ENCODE data around the gene CDH7.

CDH7 gene

DNA sequence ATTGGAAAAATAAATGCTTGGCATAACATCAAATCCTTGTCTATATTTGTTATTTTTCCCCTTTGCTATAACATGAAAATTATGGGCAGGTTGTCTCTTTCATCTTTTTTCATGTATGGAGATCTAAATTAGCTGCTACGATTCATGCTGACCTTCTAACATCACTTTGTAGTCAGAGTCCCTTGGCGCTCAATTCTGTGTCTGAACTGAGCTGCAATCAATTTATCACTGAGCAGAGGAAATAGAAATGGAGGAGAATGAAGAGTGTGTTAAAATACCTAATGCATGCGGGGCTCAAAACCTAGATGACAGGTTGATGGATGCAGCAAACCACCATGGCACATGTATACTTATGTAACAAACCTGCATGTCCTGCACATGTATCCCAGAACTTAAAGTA is 168.9 kb downstream of the CDH7 start:
- DNase-seq (ENCODE audit: low spot score) = no peak

DNA sequence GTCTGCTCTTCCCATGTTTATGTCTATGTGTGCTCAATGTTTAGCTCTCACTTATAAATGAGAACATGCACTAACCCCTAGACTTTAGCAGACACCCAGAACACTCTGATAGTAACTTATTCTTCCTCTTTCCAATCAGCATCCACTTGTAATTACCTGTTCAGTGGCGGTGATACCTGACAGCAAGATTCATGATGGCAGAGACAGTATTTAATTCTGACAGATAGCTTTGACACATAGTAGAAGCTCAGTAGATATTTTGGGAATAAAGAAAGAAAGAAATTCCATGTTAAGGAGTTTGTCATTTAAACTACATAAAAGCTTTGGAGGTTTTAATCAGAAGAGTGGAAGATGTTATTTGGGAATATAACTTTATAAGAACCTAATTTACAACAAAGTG is 171.3 kb downstream of the CDH7 start:
- DNase-seq (ENCODE audit: low spot score) = no peak

DNA sequence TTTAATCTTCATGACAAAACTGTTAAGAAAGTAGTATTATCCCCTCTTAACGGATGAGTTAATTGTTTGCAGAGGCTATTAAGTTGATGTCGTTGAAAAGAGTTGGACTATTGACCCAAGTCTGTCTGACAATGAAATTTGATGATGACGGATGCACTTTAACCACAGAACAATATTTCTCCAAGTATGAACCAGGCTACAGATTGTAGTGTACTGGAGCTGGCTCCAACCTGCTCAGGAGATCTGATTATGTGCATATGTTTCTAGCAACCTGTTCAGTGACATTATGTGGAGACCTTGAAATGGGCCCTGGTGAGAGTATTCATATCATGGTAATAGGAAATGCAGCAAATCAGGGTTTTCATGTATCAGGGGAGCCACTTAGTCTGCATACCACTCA is 174.1 kb downstream of the CDH7 start:
- DNase-seq (ENCODE audit: low spot score) = no peak

DNA sequence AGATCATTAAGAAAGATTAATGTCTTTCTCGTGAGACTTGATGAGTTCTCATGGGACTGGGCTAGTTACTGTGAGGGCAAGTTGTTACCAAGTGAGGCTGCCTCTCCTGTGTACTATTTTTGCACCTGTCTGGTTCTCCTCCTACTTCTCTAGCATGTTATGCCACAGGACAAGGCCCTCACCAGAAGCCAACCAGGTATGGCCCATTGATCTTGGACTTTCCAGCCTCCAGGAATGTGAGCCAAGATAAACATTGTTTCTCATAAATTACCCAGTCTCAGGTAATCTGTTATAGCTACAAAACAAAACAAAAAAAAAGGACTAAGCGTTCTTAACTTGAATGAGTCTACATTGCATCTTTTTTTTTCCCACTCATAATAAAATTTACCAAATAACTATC is 184.1 kb downstream of the CDH7 start:
- DNase-seq (ENCODE audit: low spot score) = no peak

DNA sequence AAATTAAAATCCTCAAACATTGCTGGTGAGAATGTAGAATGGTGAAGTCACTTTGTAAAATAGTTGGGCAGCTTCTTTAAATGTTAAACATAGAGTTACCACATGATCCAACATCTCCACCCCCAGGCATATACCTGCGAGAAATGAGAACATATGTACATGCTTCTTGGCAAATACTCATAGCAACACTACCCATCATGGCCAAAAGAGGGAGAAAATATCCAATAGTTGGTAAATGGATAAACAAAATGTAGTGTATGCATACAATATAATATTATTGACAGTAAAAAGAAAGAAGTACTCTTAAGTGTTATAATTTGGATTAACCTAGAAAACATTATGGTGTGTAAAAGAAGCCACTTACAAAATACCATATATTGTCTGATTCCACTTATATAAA is 185.9 kb downstream of the CDH7 start:
- DNase-seq (ENCODE audit: low spot score) = no peak

DNA sequence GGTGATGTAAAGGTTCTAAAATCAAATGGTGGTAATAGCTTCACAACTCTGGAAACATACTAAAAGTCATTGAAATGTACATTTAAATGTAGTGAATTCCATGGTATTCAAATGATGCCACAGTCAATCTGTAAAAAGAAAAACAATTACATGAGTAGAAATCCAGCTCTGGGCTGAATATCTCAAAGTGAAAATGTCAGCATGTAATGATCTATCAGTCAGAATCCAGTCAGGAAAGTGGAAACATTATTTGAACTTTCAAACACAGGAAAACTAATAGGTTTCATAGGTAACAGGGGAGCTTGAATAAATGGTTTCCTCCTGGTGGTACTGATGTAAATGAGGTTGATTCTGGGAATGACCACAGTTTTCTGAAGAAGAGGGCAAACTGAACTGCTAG is 186.4 kb downstream of the CDH7 start:
- DNase-seq (ENCODE audit: low spot score) = no peak

DNA sequence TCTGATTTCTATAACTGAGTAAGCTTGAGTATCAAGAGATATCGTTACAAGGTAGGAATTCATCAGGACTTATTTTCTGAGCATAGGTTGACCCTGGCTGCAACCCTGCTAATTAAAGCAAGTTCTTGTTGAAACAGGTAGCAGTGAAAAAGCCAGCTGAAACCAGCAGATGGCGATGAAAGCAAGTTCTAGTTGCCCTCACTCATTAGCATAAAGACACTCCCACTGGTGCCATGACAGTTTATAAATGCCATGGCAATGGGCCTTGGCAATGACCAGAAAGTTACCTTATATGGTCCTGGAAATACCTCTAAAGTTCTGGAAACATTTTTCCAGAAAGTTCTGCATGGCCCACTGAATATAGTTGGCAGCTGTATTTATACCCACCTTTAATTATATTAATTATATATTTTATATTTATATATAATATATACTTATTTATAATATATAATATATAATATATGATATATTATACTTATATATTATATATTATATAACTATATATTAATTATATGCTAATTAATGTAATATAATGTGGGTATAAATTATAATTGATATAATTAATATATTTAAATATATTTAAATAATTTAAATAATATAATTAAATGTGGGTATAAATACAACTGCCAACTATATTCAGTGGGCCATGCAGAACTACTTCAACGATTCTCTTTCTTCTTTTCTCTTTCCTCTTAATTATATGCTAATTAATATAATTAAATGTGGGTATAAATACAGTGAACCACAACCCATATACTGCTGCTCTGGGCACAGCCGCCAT is 188.0 kb downstream of the CDH7 start:
- DNase-seq (ENCODE audit: low spot score) = no peak

All from HuH-7 (cell line).